Ascending aorta (tissue), 2 donors: ENCODE results near the gene DPP3. TPM values are rescaled to one million over a fixed set of nuclear protein-coding genes. Genes with fewer than 3 reads are reported as not detected.

Experiments used
- DNase-seq, 2 donors: peaks; one replicate each; pipeline ENCODE4 v3.0.0-alpha.2; 2019; ENCODE audit warnings: low spot score in 2 of 2
- H3K27ac ChIP-seq, 2 donors: fragments of 200-600 bp; sonication (generic); one replicate each; pipeline ENCODE4 v1.5.1; 2016 to 2017; ENCODE audit warnings: mild to moderate bottlenecking in 1 of 2
- H3K27me3 ChIP-seq: fragments of 200-600 bp; sonication (generic); one replicate; pipeline ENCODE4 v1.5.1; 2017
- H3K36me3 ChIP-seq, 2 donors: fragments of 200-600 bp; sonication (generic); one replicate each; pipeline ENCODE4 v1.5.1; 2016
- H3K4me1 ChIP-seq, 2 donors: fragments of 200-600 bp; sonication (generic); one replicate each; pipeline ENCODE4 v1.5.1; 2016 to 2017; ENCODE audit warnings: mild to moderate bottlenecking in 1 of 2
- H3K4me3 ChIP-seq, 2 donors: fragments of 200-600 bp; sonication (generic); one replicate each; pipeline ENCODE4 v1.5.1; 2016 to 2017; ENCODE audit warnings: mild to moderate bottlenecking in 1 of 2
- H3K9me3 ChIP-seq, 2 donors: fragments of 200-600 bp; sonication (generic); one replicate each; pipeline ENCODE4 v1.5.1; 2016
- intact Hi-C: fragments of 100-400 bp; cut with DNase I; formaldehyde crosslinking; loops from one replicate; pipeline ENCODE4 v1.15.1; 2023
- total RNA-seq: library from RNA; depleted of rRNA; stranded (reverse); fragments of >200 nt; gene quantifications from one replicate; pipeline ENCODE4 v1.1.0, GENCODE V29; 2016
- TF ChIP-seq, protein P1 (sequence below), 3 experiments: fragments of 200-600 bp in 2 of 3; fragments of 450-650 bp in 1 of 3; sonication (generic) in 2 of 3; IDR thresholded peaks; one replicate each; pipeline ENCODE4 v1.5.1; 2016 to 2019; ENCODE audit warnings: antibody characterized with exemption in 3 of 3, mild to moderate bottlenecking in 1 of 3, moderate library complexity in 1 of 3

Gene DPP3
- total RNA-seq, 1 donor from 2014 or later = 14.8 TPM

DNA sequence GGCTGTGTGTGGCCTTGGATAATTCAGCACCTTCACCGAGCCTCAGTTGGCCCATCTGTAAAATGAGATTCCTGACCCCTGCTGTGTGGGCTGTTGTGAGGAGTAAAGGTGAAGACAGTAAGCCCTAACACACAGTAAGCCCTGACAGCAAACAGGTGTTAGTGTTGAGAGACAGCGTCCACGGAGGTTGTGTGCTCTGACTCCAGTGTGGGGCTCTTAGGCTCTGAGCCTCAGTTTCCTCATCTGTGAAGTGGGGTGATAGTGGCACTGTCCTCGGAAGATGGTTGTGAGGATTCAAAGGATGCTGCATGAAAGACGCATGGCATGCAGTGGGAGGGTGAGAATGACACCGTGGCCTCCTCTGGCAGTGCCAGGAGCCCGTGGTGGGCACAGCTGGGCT, 14.2 kb downstream of the DPP3 start:
- Histone ChIP-seq H3K36me3 (peaks cover 36 to 52% of the 10 kb centered on the region in 2 donors), H3K27ac (no peak overlapping the region), H3K9me3 (no peaks in the 10 kb centered on the region), H3K27me3 (no peaks in the 10 kb centered on the region), H3K4me3 (no peak overlapping the region), H3K4me1 (no peaks in the 10 kb centered on the region)
- TF ChIP-seq, protein P1, sequence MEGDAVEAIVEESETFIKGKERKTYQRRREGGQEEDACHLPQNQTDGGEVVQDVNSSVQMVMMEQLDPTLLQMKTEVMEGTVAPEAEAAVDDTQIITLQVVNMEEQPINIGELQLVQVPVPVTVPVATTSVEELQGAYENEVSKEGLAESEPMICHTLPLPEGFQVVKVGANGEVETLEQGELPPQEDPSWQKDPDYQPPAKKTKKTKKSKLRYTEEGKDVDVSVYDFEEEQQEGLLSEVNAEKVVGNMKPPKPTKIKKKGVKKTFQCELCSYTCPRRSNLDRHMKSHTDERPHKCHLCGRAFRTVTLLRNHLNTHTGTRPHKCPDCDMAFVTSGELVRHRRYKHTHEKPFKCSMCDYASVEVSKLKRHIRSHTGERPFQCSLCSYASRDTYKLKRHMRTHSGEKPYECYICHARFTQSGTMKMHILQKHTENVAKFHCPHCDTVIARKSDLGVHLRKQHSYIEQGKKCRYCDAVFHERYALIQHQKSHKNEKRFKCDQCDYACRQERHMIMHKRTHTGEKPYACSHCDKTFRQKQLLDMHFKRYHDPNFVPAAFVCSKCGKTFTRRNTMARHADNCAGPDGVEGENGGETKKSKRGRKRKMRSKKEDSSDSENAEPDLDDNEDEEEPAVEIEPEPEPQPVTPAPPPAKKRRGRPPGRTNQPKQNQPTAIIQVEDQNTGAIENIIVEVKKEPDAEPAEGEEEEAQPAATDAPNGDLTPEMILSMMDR (IDR thresholded peaks at IDR 0.05) = no peak
- DNase-seq = no peak
- intact Hi-C loops = no loop called here

DNA sequence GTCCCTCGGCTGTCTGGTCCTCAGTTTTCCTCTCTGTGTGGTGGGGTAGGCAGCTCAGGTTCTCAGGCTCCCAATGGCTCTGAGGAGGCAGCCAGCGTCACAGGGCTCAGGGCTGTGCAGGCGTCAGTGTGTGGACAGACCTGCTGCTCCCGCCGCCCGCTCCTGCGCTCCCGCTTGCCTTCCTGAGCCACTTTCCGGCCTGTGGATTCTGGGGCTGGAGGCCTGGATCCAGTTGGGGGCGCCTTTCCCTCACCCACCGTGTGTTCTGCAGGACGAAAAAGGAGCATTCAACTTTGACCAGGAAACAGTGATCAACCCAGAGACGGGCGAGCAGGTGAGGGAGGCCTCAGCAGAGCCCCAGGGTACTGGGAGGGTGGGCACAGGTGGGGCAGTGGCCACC, 14.7 kb downstream of the DPP3 start:
- intact Hi-C loops = no loop called here

GRCh38 chr11:66495401-66495854, 15.2 kb downstream of the DPP3 start:
- intact Hi-C loops = no loop called here
- Histone ChIP-seq H3K9me3 (no peaks in the 10 kb centered on the region), H3K36me3 (peaks cover 41 to 52% of the 10 kb centered on the region in 2 donors), H3K4me1 (no peaks in the 10 kb centered on the region), H3K27me3 (no peaks in the 10 kb centered on the region), H3K27ac (no peak overlapping the region), H3K4me3 (no peak overlapping the region)
- TF ChIP-seq, protein P1 (IDR thresholded peaks at IDR 0.05) = no peak
- no peak for DNase-seq

More for the DNA sequence above, 14.7 kb downstream of the DPP3 start:
- Histone ChIP-seq H3K36me3 (peaks cover 36 to 52% of the 10 kb centered on the region in 2 donors), H3K27me3 (no peaks in the 10 kb centered on the region), H3K4me3 (no peak overlapping the region), H3K9me3 (no peaks in the 10 kb centered on the region), H3K27ac (no peak overlapping the region), H3K4me1 (no peaks in the 10 kb centered on the region)
- no peak for DNase-seq
- TF ChIP-seq, protein P1 (IDR thresholded peaks at IDR 0.05) = no peak

- H3K36me3 ChIP-seq = peaks cover 34 to 41% of the 10 kb centered on the region in 2 donors
- no peaks in the 10 kb centered on the region for H3K9me3 ChIP-seq
- H3K4me3 ChIP-seq = no peak overlapping the region
- no peak for DNase-seq
- H3K4me1 ChIP-seq = no peaks in the 10 kb centered on the region
- intact Hi-C loops = no loop called here
- H3K27ac ChIP-seq = no peak overlapping the region
- no peaks in the 10 kb centered on the region for H3K27me3 ChIP-seq
- TF ChIP-seq, protein P1 (IDR thresholded peaks at IDR 0.05) = no peak
Observed at GRCh38 chr11:66497206-66497605, 17.0 kb downstream of the DPP3 start.

DNA sequence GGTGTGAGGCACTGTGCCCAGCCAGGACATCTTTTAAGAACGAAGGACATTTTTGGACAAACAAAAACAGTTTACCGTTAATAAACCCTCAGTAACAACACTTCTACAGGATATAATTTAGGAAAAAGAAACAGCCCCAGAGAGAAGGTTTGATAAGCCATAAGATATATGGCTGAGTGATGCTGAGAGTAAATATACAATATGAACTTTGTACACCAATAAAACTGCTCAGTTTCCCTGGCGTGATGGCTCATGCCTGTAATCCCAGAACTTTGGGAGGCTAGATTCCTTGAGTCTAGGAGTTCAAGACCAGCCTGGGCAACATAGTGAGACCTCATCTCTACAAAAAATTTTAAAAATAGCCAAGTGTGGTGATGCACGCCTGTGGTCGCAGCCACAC, 18.3 kb downstream of the DPP3 start:
- Histone ChIP-seq H3K36me3 (peaks cover 21 to 30% of the 10 kb centered on the region in 2 donors), H3K4me1 (no peaks in the 10 kb centered on the region), H3K27me3 (no peaks in the 10 kb centered on the region), H3K4me3 (no peak overlapping the region), H3K9me3 (no peaks in the 10 kb centered on the region), H3K27ac (no peak overlapping the region)
- TF ChIP-seq, protein P1 (IDR thresholded peaks at IDR 0.05) = no peak
- intact Hi-C loops = no loop called here
- no peak for DNase-seq

GRCh38 chr11:66505276-66505816, 25.1 kb downstream of the DPP3 start:
- H3K27ac ChIP-seq = no peak overlapping the region
- H3K4me1 ChIP-seq = peaks cover 0 to 3% of the 10 kb centered on the region in 2 donors
- peaks cover 9 to 14% of the 10 kb centered on the region in 2 donors for H3K36me3 ChIP-seq
- no peaks in the 10 kb centered on the region for H3K27me3 ChIP-seq
- intact Hi-C loops = no loop called here
- H3K4me3 ChIP-seq = no peak overlapping the region
- DNase-seq = no peak
- no peaks in the 10 kb centered on the region for H3K9me3 ChIP-seq
- TF ChIP-seq, protein P1 (IDR thresholded peaks at IDR 0.05) = no peak
